HG02588 (cell line): Measurements from ENCODE around the gene KIF26B.

Experiments used
- ATAC-seq: cut with Tn5 transposase; IDR thresholded peaks from one replicate; pipeline ENCODE4 v1.9.1; 2021; ENCODE audit warnings: mild to moderate bottlenecking, moderate library complexity; ENCODE audit not compliant: unreplicated experiment

Gene KIF26B

DNA sequence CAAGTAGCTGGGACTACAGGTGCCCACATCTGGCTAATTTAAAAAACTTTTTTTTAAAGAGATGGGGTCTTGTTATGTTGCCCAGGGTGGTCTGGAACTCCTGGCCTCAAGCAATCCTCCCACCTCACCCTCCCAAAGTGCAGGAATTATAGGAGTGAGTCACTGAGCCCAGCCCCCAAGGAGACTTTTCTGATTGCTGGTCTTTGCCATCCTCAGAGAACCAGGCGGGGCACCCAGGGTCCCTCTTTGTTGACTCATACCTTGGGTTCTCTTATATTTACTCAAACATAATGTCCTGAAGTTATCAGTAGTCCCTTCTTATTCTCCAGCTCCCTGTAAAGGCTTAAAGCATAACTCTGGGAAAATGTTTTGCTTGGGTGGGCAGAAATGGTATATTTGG, 51.1 kb downstream of the KIF26B start:
- ATAC-seq: no peak

GRCh38 chr1:245207056-245207638, 52.4 kb downstream of the KIF26B start:
- no peak for ATAC-seq

DNA sequence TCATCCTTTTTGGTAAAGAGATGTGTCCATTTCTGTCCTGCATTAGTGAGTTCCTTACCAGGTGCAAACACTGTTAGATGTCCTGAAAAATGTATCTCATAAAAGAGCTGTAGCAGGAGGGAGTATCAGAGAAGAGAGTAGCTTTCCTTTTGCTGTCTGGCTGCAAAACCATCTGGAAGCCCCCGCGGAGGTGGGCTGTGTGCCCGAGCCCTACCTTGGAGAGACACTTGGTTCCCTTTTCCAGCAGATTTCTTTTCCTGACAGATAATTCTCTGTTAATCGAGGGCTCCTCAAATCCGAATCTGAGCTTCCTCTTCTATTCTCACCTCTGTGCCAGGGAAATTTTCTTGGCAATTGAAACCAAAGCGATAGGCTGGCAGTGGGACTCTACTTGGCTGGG, 53.0 kb downstream of the KIF26B start:
- ATAC-seq: no peak

GRCh38 chr1:245209658-245210435, 55.1 kb downstream of the KIF26B start:
- no peak for ATAC-seq

DNA sequence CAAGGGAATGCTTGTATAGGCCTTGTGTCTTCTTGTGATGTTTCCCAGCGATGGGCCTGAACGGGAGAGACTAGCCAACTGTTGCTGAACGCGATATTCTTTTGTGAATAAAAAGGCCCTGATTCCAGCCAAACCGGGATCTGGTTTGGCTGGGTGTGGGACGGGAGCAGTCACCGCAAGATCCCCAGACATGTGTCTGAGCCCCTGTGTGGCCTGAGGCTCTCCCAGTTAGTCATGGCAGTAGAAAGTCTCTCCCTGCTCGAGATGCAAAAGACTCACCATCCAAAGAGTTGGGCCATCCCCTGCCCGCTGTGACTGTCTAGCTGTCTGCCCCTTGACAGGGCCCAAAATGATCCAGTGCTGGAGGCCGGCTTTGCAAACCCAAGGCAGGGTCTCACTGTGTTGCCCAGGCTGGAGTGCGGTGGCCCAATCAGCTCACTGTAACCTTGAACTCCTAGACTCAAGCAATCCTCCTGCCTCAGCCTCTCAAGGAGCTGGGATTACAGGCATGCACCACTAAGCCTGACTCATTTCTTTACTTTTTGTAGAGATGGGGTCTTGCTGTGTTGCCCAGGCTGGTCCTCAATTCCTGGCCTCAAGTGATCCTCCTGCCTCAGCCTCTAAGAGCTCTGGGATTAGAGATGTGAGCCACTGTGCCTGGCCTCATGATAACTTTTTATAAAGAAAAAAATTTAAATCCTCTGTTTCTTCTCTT, 56.4 kb downstream of the KIF26B start:
- ATAC-seq: no peak

DNA sequence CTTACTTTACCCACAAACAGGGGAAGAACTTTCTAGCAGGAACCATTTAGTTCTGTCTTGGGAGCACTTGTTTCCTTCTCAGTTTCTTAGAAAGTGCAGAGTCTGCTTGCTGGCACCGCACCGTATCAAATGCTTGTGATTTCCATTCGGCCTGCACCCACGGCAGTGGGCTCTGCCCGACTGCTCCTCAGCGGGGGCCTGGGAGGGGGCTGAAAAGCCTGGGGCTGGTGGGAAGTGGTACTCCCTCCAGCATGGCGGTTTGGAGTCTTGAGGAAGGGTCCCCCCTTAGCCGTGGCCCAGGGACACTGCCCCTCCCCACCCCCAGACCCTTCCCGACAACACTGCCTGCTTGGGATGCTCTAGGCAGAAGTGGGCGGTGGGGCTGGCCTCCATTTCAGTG, 57.0 kb downstream of the KIF26B start:
- ATAC-seq: no peak

DNA sequence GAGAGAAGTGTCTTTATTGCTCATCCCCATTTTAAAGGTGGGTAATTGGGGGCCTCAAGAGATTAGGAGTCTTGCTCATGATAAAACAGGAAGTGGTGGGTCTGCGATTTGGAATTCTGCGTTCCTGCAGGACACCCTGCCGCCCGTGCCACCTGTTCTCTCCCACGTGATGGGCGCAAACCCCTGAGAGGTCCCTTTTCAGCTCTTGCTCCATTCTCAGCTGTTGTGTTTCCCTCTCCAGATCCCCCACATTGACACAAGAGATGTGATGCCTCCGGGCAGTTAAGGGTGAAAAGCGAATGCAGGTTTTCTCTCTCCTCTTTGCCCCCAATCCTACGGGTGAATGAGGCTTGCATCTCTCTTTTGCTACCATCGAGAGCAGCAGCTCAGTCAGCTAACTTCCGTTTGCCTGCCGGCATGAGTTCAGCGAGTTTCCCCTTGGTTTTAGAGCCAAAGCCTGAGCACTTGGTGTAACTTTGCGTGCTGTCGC, 57.5 kb downstream of the KIF26B start:
- no peak for ATAC-seq

- ATAC-seq: no peak
These were observed 58.5 kb downstream of the KIF26B start for GRCh38 chr1:245213066-245213831.

DNA sequence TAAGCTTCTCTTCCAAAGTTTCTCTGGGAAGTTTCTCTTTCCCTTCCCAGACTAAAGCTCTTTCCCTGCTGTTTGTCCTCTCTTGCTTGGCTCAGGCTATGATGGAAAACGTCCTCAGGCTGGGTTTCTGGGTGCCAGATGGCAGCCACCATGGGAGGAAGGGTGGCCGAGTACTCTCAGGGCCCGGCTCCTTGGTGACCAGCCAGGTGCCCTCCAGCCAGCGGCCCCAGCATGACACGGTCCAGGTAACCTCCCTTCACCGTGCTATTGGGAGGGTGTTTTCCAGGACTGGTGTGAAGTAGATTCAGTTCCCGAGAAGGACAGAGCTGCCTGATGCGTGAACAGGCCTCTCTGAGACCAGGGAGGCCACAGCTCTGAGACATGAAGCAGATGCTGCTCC, 60.3 kb downstream of the KIF26B start:
- no peak for ATAC-seq

DNA sequence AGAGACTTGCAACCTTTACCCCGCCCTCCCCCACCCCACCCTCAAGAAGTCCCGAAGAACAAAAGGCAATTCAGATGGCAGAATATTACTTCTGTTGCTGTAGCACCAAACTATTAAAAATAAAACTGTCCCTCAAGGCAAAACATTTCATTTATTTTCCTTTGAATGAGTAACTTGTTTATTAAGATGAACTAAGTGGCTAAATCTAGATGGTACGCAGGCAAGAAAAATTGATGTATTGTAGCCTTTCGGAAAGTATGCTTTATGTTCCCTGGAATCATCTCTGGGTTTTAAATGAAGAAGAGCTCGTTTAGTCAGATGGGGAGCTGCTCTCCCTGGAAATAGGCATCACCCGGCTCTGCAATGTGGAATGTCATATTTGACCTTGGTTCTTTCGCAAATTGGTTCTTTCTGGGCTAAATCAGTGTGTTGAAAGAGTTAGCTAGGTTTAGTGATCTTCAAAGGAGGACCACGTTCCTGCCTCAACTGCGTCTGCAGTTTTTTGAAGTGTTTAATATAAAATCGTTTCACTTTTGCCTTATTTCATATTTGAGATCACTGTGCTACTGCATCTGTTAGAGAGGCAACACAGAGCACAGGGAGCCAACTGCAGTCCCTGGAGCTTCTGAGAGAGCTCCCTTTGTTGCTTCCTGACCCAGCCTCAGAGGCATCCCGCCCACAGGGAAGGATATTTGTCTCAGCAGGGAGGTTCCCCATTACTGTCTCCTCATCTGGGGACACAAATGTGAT, 61.8 kb downstream of the KIF26B start:
- no peak for ATAC-seq

- ATAC-seq: no peak
These were observed 63.2 kb downstream of the KIF26B start for GRCh38 chr1:245217853-245218608.

- ATAC-seq: no peak
These were observed 65.7 kb downstream of the KIF26B start for GRCh38 chr1:245220381-245220985.

DNA sequence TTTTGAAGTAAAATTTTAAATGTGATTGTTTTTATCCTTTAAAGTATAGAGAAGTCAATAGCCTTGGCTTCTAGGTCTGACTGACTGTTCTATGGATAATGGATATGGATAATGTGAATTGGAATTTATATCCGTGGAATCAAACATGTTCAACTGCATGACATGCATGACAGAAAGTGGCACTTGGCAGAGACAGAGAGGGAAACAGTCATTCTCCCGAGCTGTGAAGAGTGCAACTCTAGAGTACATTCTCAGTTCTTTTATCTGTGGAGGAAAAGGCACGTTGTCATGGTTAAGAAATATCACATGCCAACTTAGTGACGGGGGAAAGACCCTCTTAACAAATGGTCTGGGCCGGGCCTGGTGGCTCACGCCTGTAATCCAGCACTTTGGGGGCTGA, 67.0 kb downstream of the KIF26B start:
- no peak for ATAC-seq

DNA sequence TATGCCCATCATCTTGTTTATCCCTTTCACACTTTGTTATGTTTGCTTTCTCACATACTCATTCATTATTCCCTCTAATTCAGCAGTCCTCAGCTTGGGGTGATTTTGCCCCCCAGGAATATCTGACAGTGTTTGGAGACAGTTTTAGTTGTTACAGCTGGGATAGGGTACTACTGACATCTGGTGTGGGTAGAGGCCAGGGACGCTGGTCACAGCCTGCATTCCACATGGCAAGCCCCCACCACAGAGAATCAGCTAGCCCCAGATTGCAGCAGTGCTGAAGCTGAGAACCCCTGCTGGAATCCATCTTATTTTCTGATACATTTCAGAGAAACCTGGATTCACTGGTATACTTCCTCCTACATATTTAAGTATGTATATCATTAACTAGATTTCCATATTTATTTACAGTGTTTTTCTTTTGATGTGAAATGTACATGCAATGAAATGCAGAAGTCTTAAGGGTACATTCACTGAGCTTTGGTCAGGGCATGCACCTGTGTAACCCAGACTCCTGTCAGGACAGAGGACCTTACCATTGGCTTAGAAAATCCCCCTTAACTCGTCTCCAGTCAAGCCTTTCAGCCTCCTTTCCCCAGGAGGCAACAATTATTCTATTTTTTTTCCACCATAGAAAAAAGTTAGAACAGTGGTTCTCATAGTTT, 68.3 kb downstream of the KIF26B start:
- ATAC-seq: no peak

GRCh38 chr1:245225322-245226202, 70.8 kb downstream of the KIF26B start:
- no peak for ATAC-seq

DNA sequence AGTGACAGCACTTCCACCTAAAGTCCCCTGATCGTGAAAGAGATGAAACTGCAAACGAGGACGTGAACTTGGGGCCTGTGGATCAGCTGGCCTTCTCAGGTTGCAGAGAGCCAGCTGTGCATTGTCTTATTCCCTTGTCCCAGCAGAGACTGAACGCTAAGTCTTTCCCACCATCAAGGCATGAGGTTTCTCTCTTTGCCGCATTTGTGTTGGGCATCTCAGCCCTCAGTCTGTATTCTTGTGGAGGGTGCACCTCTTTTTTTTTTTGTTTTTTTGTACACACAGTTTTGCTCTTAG, 71.4 kb downstream of the KIF26B start:
- no peak for ATAC-seq

- no peak for ATAC-seq
These were observed 74.3 kb downstream of the KIF26B start for GRCh38 chr1:245229051-245229450.

DNA sequence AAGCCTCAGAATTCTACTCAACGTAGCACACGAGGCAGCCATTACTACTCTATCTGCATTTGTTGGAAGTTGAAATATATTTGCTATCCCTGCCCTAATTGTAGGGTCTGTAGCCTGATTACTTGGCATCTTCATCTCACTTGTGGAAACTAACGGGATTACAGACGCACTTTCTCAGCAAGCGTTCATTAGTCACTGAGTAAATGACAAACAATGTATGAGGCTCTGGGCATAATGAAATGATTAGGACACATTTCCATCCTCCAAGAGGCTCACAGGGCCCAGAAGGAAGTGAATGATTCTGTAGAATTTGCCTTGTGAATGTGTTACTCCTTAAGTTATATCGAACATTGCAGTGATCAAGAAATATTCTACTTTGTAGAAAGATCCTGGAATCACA, 78.1 kb downstream of the KIF26B start:
- ATAC-seq: no peak
